ENCODE results near the gene CHRND. TPM values are rescaled to one million over a fixed set of nuclear protein-coding genes. Genes with fewer than 3 reads are reported as not detected.

CHRND gene
- total RNA-seq, 1 donor from 2014 or later = not detected

DNA sequence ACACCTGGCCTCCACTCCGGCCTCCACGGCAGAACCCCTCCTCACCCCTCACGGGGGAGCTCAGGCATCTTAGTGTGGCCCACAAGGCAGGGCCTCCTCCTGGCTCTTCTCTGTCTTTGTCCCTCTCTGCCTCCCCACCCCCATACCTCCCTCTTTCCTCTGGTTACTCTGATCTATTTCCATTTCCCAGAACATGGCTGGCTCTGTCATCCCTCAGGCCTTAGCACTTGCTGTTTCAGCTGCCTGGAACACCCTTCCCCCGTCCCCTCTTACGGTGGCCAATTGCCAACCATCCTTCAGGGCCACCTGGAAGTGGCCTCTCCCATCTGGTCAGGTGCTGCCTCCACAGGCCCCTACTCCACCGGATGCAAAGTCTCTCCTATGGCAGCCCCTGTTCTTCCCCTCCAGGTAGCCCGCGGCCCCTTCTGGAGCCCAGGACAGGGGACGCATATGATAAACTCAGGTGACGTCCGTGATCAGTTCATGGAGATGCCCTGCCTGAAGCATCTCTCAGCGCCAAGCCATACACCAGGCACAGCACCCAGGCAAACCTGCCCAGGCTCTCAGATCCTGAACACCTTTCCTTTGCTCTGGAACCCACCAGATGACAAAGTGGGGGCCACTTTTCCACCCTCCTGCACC lies 34.7 kb upstream of the CHRND start:
- no peak for FAIRE-seq
- H3K4me3 ChIP-seq (ENCODE audit: low read depth, low read length) = no peak overlapping the region
- peaks cover 17% of the 10 kb centered on the region for H3K27me3 ChIP-seq (ENCODE audit: control insufficient read depth, insufficient read depth, low read length)
- no peak for DNase-seq (ENCODE audit: low read depth)
- no peaks in the 10 kb centered on the region for H3K36me3 ChIP-seq (ENCODE audit: control insufficient read depth, insufficient read depth, low read length)
- TF ChIP-seq, protein P1, sequence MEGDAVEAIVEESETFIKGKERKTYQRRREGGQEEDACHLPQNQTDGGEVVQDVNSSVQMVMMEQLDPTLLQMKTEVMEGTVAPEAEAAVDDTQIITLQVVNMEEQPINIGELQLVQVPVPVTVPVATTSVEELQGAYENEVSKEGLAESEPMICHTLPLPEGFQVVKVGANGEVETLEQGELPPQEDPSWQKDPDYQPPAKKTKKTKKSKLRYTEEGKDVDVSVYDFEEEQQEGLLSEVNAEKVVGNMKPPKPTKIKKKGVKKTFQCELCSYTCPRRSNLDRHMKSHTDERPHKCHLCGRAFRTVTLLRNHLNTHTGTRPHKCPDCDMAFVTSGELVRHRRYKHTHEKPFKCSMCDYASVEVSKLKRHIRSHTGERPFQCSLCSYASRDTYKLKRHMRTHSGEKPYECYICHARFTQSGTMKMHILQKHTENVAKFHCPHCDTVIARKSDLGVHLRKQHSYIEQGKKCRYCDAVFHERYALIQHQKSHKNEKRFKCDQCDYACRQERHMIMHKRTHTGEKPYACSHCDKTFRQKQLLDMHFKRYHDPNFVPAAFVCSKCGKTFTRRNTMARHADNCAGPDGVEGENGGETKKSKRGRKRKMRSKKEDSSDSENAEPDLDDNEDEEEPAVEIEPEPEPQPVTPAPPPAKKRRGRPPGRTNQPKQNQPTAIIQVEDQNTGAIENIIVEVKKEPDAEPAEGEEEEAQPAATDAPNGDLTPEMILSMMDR (IDR thresholded peaks at IDR 0.05; ENCODE audit: insufficient read depth, low read length, severe bottlenecking) = no peak

DNA sequence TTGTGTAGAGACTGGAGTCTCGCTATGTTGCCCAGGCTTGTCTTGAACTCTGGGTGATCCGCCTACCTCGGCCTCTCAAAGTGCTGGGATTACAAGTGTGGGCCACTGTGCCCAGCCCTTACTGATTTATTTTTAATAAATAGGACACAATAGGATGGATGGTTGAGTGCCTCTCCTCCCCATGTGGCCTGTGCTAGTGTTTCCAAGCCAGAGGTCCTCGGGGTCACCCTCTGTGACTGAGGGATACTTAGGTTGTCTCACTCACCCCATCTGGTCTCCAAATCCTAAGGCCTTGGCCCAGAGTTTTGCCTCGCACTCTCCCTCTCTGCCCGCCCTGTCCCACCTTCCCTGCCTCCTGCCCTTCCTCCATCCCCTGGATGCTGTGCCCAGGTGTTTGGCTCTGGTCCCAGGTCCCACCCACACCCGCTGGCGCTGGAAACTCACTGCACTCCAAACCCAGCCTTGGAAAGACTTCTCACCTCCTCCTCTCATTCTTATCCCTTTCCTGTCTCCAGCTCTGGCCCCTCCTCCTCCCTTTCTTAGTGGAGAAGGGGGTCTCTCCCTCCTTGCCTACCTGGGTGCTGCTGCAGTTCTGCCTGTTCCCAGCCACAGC lies 33.6 kb upstream of the CHRND start:
- Histone ChIP-seq H3K36me3 (ENCODE audit: control insufficient read depth, insufficient read depth, low read length) (no peaks in the 10 kb centered on the region), H3K4me3 (ENCODE audit: low read depth, low read length) (no peak overlapping the region), H3K27me3 (ENCODE audit: control insufficient read depth, insufficient read depth, low read length) (peaks cover 8% of the 10 kb centered on the region)
- TF ChIP-seq, protein P1 (IDR thresholded peaks at IDR 0.05; ENCODE audit: insufficient read depth, low read length, severe bottlenecking) = no peak
- FAIRE-seq (no peak), DNase-seq (ENCODE audit: low read depth) (no peak)

DNA sequence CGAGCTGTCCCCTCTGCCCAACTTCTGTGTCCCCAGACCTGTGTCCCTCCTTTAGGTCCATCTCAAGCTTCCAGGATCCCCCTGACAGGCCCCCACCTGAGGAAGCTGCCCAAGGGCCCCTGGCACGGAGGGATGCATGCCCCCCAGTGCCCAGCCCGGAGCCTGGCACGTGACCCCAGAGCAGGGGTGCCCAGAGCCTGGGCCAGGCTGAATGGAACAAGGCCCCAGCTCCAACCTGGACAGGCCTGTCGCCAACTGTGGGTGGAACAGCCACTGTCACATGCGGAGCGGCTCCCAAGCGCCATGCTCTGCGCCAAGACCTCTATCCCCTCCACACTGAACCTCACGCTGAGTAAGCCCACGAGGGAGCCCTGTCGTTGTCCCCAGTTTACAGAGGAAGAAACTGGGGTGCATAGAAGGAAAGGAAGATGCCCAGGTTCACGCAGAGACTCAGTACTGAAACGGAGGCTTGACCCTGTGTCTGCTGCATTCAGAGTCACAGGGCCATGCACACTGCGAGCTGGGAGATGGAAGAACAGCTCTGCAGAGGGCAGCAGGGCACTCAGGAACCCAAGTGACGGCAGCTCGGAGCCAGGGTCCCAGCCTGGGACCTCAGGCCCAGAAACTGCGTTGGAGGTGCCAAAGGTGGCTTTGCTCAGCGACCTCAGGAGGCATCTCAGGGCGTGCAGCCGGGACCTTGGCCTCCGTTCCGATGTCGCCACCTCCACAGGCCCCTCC lies 32.8 kb upstream of the CHRND start:
- TF ChIP-seq, protein P1 (IDR thresholded peaks at IDR 0.05; ENCODE audit: insufficient read depth, low read length, severe bottlenecking) = no peak
- DNase-seq (ENCODE audit: low read depth) (no peak), FAIRE-seq (no peak)
- H3K27me3 ChIP-seq (ENCODE audit: control insufficient read depth, insufficient read depth, low read length) = peaks cover 6% of the 10 kb centered on the region
- no peak overlapping the region for H3K4me3 ChIP-seq (ENCODE audit: low read depth, low read length)
- H3K36me3 ChIP-seq (ENCODE audit: control insufficient read depth, insufficient read depth, low read length) = no peaks in the 10 kb centered on the region

DNA sequence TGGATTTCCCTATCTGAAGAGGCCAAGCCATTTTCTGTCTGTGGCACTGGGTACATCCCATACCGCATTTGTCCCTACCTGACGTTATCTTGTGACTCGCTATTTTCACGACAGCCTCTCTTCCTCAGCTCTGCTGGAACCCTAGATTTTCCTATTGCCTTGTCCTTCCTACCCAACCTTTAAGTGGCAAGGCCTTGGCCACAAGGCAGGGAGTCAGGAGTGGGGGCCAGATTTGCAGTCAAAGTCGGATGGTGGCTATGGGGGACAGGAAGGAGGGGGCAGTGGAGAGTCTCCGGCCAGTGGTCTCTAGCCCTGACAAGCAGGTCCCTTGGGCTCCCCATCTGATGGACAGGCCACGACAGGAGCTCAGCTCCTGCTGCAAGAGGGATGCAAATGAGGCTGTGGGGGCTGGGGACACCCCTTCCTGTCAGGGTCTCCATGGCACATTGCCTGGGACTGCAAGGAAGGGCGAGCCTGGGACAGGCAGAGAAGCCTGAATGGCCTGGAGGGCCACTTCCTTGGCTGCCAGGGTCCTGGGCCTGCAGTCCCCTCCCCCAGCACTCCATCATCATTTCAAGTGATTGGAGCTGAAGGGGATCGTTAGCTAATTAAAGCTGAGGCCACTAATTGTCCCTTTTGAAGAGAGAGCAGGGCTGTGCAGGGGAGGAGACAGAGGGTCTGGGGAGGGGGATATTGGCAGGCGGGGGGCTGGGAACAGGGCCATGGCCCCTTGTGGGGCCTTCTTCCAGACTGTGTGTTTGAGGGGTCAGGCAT lies 32.1 kb upstream of the CHRND start:
- TF ChIP-seq, protein P1 (IDR thresholded peaks at IDR 0.05; ENCODE audit: insufficient read depth, low read length, severe bottlenecking) = no peak
- Histone ChIP-seq H3K36me3 (ENCODE audit: control insufficient read depth, insufficient read depth, low read length) (no peaks in the 10 kb centered on the region), H3K4me3 (ENCODE audit: low read depth, low read length) (no peak overlapping the region), H3K27me3 (ENCODE audit: control insufficient read depth, insufficient read depth, low read length) (peaks cover 1% of the 10 kb centered on the region)
- FAIRE-seq = no peak
- DNase-seq (ENCODE audit: low read depth) = no peak

DNA sequence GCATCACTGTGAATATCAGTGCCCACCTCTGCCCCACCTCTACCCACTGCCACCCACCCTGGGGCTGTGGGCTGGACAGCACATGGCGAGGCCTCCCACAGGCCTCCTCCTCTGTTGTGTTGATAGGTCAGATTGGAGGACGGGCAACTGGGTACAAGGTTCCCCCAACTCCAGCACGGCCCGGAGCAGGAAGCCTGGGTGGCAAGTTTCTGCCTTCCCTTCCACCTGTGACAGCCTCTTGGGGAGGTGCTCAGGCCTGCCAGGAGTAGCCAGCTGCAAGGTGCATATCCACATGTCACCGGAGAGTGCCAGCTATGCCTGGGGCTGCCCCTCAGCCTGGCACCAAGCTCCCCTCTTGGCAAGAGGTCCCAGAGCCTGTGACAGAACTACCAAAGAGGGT lies 31.4 kb upstream of the CHRND start:
- Histone ChIP-seq H3K27me3 (ENCODE audit: control insufficient read depth, insufficient read depth, low read length) (peaks cover 1% of the 10 kb centered on the region), H3K4me3 (ENCODE audit: low read depth, low read length) (no peak overlapping the region), H3K36me3 (ENCODE audit: control insufficient read depth, insufficient read depth, low read length) (no peaks in the 10 kb centered on the region)
- TF ChIP-seq, protein P1 (IDR thresholded peaks at IDR 0.05; ENCODE audit: insufficient read depth, low read length, severe bottlenecking) = no peak
- DNase-seq (ENCODE audit: low read depth) = no peak
- no peak for FAIRE-seq

Measured in bronchial epithelial cell (primary cell).